H1 (cell line): ENCODE measurements around the gene CDKN1A. TPM values are rescaled to one million over a fixed set of nuclear protein-coding genes. Genes with fewer than 3 reads are reported as not detected.

Source experiments
- BRCA1 ChIP-seq: IDR thresholded peaks from 2 replicates; pipeline ENCODE4 v1.6.1; 2012; ENCODE audit warnings: low read depth, low read length, improper control_type of control experiment
- CHD7 ChIP-seq: fragments of 300-600 bp; sonication (generic); IDR thresholded peaks from 2 replicates; pipeline ENCODE4 v1.7.1; 2012; ENCODE audit warnings: low read length, moderate library complexity, mild to moderate bottlenecking, inconsistent platforms; ENCODE audit not compliant: insufficient replicate concordance
- CREB1 ChIP-seq: IDR thresholded peaks from 2 replicates; pipeline ENCODE4 v1.6.1; 2012; ENCODE audit warnings: inconsistent platforms
- EGR1 ChIP-seq: IDR thresholded peaks from 2 replicates; pipeline ENCODE4 v1.6.1; 2011; ENCODE audit warnings: low read depth, low read length, borderline replicate concordance
- EZH2 ChIP-seq: fragments of 200-600 bp; sonication (generic); IDR thresholded peaks from 2 replicates; pipeline ENCODE4 v1.7.1; 2012; ENCODE audit warnings: low read depth, mild to moderate bottlenecking, moderate library complexity, low read length, inconsistent platforms; ENCODE audit not compliant: severe bottlenecking
- GTF2F1 ChIP-seq: IDR thresholded peaks from 2 replicates; pipeline ENCODE4 v1.6.1; 2012; ENCODE audit warnings: low read depth, low read length, improper control_type of control experiment, borderline replicate concordance
- POLR2AphosphoS5 ChIP-seq: IDR thresholded peaks from 2 replicates; pipeline ENCODE4 v1.6.1; 2011; ENCODE audit warnings: low read depth, low read length
- SP2 ChIP-seq: IDR thresholded peaks from 2 replicates; pipeline ENCODE4 v1.6.1; 2012; ENCODE audit warnings: mild to moderate bottlenecking, low read length, inconsistent platforms
- SUZ12 ChIP-seq: fragments of 200-600 bp; sonication (generic); IDR thresholded peaks from 2 replicates; pipeline ENCODE4 v1.6.1; 2012; ENCODE audit warnings: mild to moderate bottlenecking, inconsistent platforms, low read length, moderate library complexity, mixed read lengths
- TAF1 ChIP-seq: IDR thresholded peaks from 2 replicates; pipeline ENCODE4 v1.6.1; 2011; ENCODE audit warnings: mild to moderate bottlenecking, low read depth, low read length
- TEAD4 ChIP-seq: IDR thresholded peaks from 2 replicates; pipeline ENCODE4 v1.6.1; 2012; ENCODE audit warnings: low read depth, low read length, inconsistent platforms, mixed read lengths
- polyA plus RNA-seq, 7 experiments: library from polyadenylated mRNA; depleted of rRNA in 3 of 7; stranded (reverse) in 5 of 7; unstranded in 2 of 7; fragments of >200 nt in 5 of 7; fragments of 200-250 nt in 2 of 7; gene quantifications; 1 replicate in 5 of 7; 2 replicates in 1 of 7; 4 replicates in 1 of 7; pipeline versions ENCODE4 v1.2.1 to v1.2.3, GENCODE V29; 2011 to 2013; ENCODE audit warnings: missing spikeins in 2 of 7, mixed read lengths in 2 of 7
- total RNA-seq: library from RNA; stranded (reverse); fragmentation: NEBNext Ultra II Directional; extraction: Animal tissue kit (Norgen Biotek cat#: 25700); gene quantifications from 2 replicates; pipeline ENCODE4 v1.2.1, GENCODE V29; 2021

CDKN1A gene
- total and polyA plus RNA-seq, 2 of the 8 experiments (the other 6 are each of a cell fraction or from before 2014, with no cell fraction given), result 15.2 to 36.0 TPM

- TF ChIP-seq CHD7, result no peak
- no peak for TF ChIP-seq CREB1
- TF ChIP-seq EZH2, result no peak
- no peak for TF ChIP-seq GTF2F1
- TF ChIP-seq TAF1, result no peak
- no peak for TF ChIP-seq POLR2AphosphoS5
- TF ChIP-seq BRCA1, result no peak
- TF ChIP-seq SP2, result no peak
- no peak for TF ChIP-seq EGR1
- no peak for TF ChIP-seq SUZ12
- no peak for TF ChIP-seq TEAD4
Measured at GRCh38 chr6:36735110-36736071, 56.9 kb downstream of the CDKN1A start (continued).
